Colonic mucosa (tissue), 4 donors: ENCODE data around the gene C2orf76. TPM values are rescaled to one million over a fixed set of nuclear protein-coding genes. Genes with fewer than 3 reads are reported as not detected.

Experiments used
- DNase-seq: peaks from one replicate; pipeline ENCODE4 v3.0.0-alpha.2; 2020
- H3K27ac ChIP-seq: fragments of 200-600 bp; one replicate; pipeline ENCODE4 v1.8.0; 2021
- H3K27me3 ChIP-seq: fragments of 200-600 bp; one replicate; pipeline ENCODE4 v1.8.0; 2021
- H3K36me3 ChIP-seq: fragments of 200-600 bp; one replicate; pipeline ENCODE4 v1.8.0; 2021
- H3K4me1 ChIP-seq: fragments of 200-600 bp; one replicate; pipeline ENCODE4 v1.8.0; 2021; ENCODE audit warnings: mild to moderate bottlenecking
- H3K4me3 ChIP-seq: fragments of 200-600 bp; one replicate; pipeline ENCODE4 v1.8.0; 2021
- H3K9ac ChIP-seq, 2 donors: one replicate each; pipeline ENCODE4 v1.7.0; 2013; ENCODE audit warnings: control low read depth in 2 of 2, low read depth in 2 of 2, low read length in 2 of 2
- H3K9me3 ChIP-seq: fragments of 200-600 bp; one replicate; pipeline ENCODE4 v1.8.0; 2021
- intact Hi-C: fragments of 100-400 bp; cut with DNase I; formaldehyde crosslinking; loops from one replicate; pipeline ENCODE4 v1.14.1; 2022
- total RNA-seq, 2 donors: library from RNA; stranded (reverse); fragmentation: NEBNext Ultra II Directional in 1 of 2; extraction: Animal tissue kit (Norgen Biotek cat#: 25700) in 1 of 2; gene quantifications; one replicate each; pipeline ENCODE4 v1.2.1, GENCODE V29; 2021
- TF ChIP-seq, protein P1 (sequence below): fragments of 200-600 bp; IDR thresholded peaks from one replicate; pipeline ENCODE4 v1.8.0; 2022; ENCODE audit warnings: antibody characterized with exemption, mild to moderate bottlenecking
- donor health status: healthy.
- donor health status: DM: no; HTN: no; CAD: no.
- donor health status: DM: no; HTN: no; CAD: no.

Gene C2orf76
- total RNA-seq, 2 donors from 2014 or later, result 4.7 to 6.6 TPM

- H3K27me3 ChIP-seq, result no peaks in the 10 kb centered on the region
- DNase-seq, result no peak
- no peaks in the 10 kb centered on the region for H3K4me1 ChIP-seq
- no peak overlapping the region for H3K9ac ChIP-seq
- H3K9me3 ChIP-seq, result no peaks in the 10 kb centered on the region
- no peak overlapping the region for H3K27ac ChIP-seq
- TF ChIP-seq, protein P1, sequence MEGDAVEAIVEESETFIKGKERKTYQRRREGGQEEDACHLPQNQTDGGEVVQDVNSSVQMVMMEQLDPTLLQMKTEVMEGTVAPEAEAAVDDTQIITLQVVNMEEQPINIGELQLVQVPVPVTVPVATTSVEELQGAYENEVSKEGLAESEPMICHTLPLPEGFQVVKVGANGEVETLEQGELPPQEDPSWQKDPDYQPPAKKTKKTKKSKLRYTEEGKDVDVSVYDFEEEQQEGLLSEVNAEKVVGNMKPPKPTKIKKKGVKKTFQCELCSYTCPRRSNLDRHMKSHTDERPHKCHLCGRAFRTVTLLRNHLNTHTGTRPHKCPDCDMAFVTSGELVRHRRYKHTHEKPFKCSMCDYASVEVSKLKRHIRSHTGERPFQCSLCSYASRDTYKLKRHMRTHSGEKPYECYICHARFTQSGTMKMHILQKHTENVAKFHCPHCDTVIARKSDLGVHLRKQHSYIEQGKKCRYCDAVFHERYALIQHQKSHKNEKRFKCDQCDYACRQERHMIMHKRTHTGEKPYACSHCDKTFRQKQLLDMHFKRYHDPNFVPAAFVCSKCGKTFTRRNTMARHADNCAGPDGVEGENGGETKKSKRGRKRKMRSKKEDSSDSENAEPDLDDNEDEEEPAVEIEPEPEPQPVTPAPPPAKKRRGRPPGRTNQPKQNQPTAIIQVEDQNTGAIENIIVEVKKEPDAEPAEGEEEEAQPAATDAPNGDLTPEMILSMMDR, result no peak
- no peaks in the 10 kb centered on the region for H3K36me3 ChIP-seq
- intact Hi-C loops, result no loop called here
- no peak overlapping the region for H3K4me3 ChIP-seq
Observed at GRCh38 chr2:119341684-119342083, 24.9 kb downstream of the C2orf76 start.

- no peak for DNase-seq
- no peak overlapping the region for H3K9ac ChIP-seq
- no peaks in the 10 kb centered on the region for H3K27me3 ChIP-seq
- no peaks in the 10 kb centered on the region for H3K4me1 ChIP-seq
- TF ChIP-seq, protein P1, result no peak
- H3K27ac ChIP-seq, result no peak overlapping the region
- no peaks in the 10 kb centered on the region for H3K9me3 ChIP-seq
- H3K36me3 ChIP-seq, result no peaks in the 10 kb centered on the region
- intact Hi-C loops, result no loop called here
- H3K4me3 ChIP-seq, result no peak overlapping the region
Observed at GRCh38 chr2:119339562-119339923, 27.1 kb downstream of the C2orf76 start.

DNA sequence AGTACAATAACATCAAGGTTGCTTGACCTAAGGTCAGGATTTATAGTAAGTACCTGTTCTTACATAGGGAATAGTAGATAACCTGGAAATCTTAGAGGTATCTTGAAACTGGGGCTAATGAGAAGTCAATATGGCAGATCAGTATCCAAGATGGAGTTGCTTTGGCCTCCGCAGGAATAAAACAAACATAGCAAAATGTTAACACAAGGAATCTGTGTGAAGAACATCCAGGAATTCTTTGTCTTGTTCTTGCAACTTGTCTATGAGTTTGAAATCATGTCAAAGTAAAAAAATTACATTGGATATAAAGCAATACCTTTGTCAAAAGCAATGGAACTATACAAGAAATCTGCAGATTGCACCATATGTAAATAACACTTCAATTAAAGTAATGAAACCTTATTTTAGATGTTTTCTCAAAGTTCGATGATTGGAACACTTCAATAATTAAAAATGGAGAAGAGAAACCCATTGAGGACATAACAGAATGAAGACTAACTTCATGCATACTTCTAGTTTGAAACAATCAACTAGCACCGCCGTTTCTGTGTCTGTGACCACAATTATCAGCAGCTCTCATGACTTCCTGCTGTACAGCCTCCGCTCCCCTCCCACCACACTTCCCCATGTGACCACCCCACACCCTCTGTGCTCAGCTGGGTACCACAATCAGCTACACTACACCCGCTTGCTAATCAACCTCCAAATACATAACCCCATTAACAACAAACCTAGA lies 27.6 kb downstream of the C2orf76 start:
- Histone ChIP-seq H3K36me3 (no peaks in the 10 kb centered on the region), H3K9me3 (no peaks in the 10 kb centered on the region), H3K9ac (no peak overlapping the region), H3K27ac (no peak overlapping the region), H3K4me3 (no peak overlapping the region), H3K4me1 (no peaks in the 10 kb centered on the region), H3K27me3 (no peaks in the 10 kb centered on the region)
- TF ChIP-seq, protein P1, result no peak
- DNase-seq, result peak; percentile 36
- intact Hi-C loops, result no loop called here

DNA sequence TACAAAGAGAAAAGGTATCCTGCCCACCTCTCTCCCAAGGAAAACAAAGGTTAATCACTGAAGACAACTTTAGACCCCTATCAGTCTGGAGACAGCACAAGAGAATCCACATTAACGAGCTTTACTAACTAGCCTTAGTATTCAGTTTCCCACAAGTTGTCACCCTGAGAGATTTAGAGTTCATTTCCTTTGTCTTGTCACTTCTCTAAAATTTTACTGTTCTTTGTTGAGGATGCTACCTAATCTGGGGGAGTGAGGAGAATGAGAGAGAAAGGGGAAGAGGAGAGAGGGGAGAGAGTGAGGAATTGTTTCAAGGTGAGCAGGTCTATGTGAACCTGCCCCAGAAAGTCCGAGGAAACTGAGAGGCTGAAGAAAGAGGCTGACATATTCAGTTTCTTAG lies 28.4 kb downstream of the C2orf76 start:
- TF ChIP-seq, protein P1, result no peak
- DNase-seq, result no peak
- Histone ChIP-seq H3K36me3 (no peaks in the 10 kb centered on the region), H3K27me3 (no peaks in the 10 kb centered on the region), H3K4me3 (no peak overlapping the region), H3K9ac (no peak overlapping the region), H3K27ac (no peak overlapping the region), H3K4me1 (no peaks in the 10 kb centered on the region), H3K9me3 (no peaks in the 10 kb centered on the region)
- intact Hi-C loops, result no loop called here

DNA sequence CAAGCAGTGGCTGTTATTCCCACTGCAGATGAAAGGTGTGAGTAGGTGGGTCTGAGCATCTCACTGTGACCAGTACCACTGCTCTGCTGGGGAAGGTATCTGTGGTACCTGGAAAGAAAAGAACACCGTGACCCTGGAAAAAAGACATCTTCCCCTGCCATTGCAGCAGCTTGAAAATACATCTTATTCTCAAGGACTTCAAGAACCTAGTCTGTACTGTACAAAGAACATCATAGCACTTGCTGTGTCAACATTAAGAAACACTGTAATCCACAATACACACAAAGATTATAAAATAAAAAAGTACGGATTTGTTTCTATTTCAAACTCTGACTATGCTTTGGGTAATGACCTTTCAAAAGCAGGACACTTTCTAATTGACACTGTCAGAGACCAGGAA lies 28.9 kb downstream of the C2orf76 start:
- no peaks in the 10 kb centered on the region for H3K36me3 ChIP-seq
- intact Hi-C loops, result no loop called here
- TF ChIP-seq, protein P1, result no peak
- no peaks in the 10 kb centered on the region for H3K4me1 ChIP-seq
- no peak overlapping the region for H3K4me3 ChIP-seq
- no peak overlapping the region for H3K9ac ChIP-seq
- H3K27me3 ChIP-seq, result no peaks in the 10 kb centered on the region
- DNase-seq, result no peak
- H3K9me3 ChIP-seq, result no peaks in the 10 kb centered on the region
- no peak overlapping the region for H3K27ac ChIP-seq
